Activated T-helper 1 cell treated with anti-CD3 and anti-CD28 coated beads, Interleukin-12 subunit alpha, Interleukin-12 subunit beta, Interleukin-2, Interleukin-4 antibody, amounts not matched to agents 30 ng/mL and 10 ng/mL and 1 ng/mL, durations not matched to agents 14 hours and 24 hours and 36 hours (primary cell): ENCODE results near the gene TTC39B. TPM values are rescaled to one million over a fixed set of nuclear protein-coding genes. Genes with fewer than 3 reads are reported as not detected.
A peak's percentile ranks its signal among the peaks of the same experiment; 100 is the strongest.

Source experiments
- DNase-seq: peaks from one replicate; pipeline ENCODE4 v3.0.0; 2021; ENCODE audit warnings: low spot score
- H3K27ac Mint-ChIP-seq: one replicate; pipeline ENCODE4 v1.8.0; 2021; ENCODE audit warnings: mild to moderate bottlenecking, mixed read lengths
- H3K27me3 Mint-ChIP-seq: one replicate; pipeline ENCODE4 v1.8.0; 2022; ENCODE audit warnings: mild to moderate bottlenecking, moderate library complexity, mixed read lengths; ENCODE audit not compliant: insufficient read depth
- H3K36me3 Mint-ChIP-seq: one replicate; pipeline ENCODE4 v1.8.0; 2021; ENCODE audit warnings: low read depth, mixed read lengths
- H3K4me1 Mint-ChIP-seq: one replicate; pipeline ENCODE4 v1.8.0; 2021; ENCODE audit warnings: low read depth, mixed read lengths
- H3K4me3 Mint-ChIP-seq: one replicate; pipeline ENCODE4 v1.8.0; 2021; ENCODE audit warnings: mild to moderate bottlenecking, moderate library complexity, mixed read lengths
- H3K9me3 Mint-ChIP-seq: one replicate; pipeline ENCODE4 v1.8.0; 2021; ENCODE audit warnings: mixed read lengths
- intact Hi-C: fragments of 100-400 bp; cut with micrococcal nuclease; formaldehyde crosslinking; loops from one replicate; pipeline ENCODE4 v1.15.1; 2024
- total RNA-seq: library from RNA; stranded (reverse); gene quantifications from 2 replicates; pipeline ENCODE4 v1.2.3, GENCODE V29; 2022

Gene TTC39B
- total RNA-seq, 1 donor from 2014 or later, result 23.8 TPM

GRCh38 chr9:15276328-15276938, 30.6 kb downstream of the TTC39B start:
- H3K36me3 Mint-ChIP-seq, result peaks cover 15% of the 10 kb centered on the region
- intact Hi-C loops, result loop anchor here (5.0 kb wide), 2 partner anchors 49 to 236 kb away; partner anchors contain the start of gene PSIP1
- H3K9me3 Mint-ChIP-seq, result no peaks in the 10 kb centered on the region

GRCh38 chr9:15274425-15274824, 32.6 kb downstream of the TTC39B start:
- Mint-ChIP-seq H3K27ac (no peak overlapping the region), H3K36me3 (peaks cover 15% of the 10 kb centered on the region), H3K9me3 (no peaks in the 10 kb centered on the region), H3K4me3 (no peak overlapping the region), H3K4me1 (peaks cover 42% of the 10 kb centered on the region), H3K27me3 (no peaks in the 10 kb centered on the region)
- no peak for DNase-seq
- intact Hi-C loops, result no loop called here

More at GRCh38 chr9:15276328-15276938, 30.6 kb downstream of the TTC39B start:
- Mint-ChIP-seq H3K27me3 (no peaks in the 10 kb centered on the region), H3K4me1 (peaks cover 40% of the 10 kb centered on the region), H3K4me3 (no peak overlapping the region), H3K27ac (no peak overlapping the region)
- DNase-seq, result no peak

GRCh38 chr9:15272377-15272928, 34.6 kb downstream of the TTC39B start:
- no peaks in the 10 kb centered on the region for H3K9me3 Mint-ChIP-seq
- H3K27ac Mint-ChIP-seq, result no peak overlapping the region
- no peak for DNase-seq
- H3K36me3 Mint-ChIP-seq, result peaks cover 19% of the 10 kb centered on the region
- H3K27me3 Mint-ChIP-seq, result no peaks in the 10 kb centered on the region
- no peak overlapping the region for H3K4me3 Mint-ChIP-seq
- peaks cover 43% of the 10 kb centered on the region for H3K4me1 Mint-ChIP-seq
- intact Hi-C loops, result no loop called here

DNA sequence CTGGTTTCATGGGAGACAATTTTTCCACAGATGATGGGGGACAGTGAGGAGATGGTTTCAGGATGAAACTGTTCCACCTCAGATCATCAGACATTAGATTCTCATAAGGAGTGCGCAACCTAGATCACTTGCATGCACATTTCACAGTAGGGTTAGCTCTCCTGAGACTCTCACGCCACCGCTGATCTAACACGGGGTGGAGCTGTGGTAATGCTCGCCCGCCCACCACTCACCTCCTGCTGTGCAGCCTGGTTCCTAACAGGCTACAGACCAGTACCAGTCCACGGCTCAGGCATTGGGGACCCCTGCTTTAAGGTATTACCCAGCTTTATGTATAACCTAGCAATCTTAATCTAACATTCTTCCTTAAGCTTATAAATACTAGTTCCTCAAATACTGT, 35.6 kb downstream of the TTC39B start:
- DNase-seq, result no peak
- Mint-ChIP-seq H3K27ac (no peak overlapping the region), H3K27me3 (no peaks in the 10 kb centered on the region), H3K9me3 (no peaks in the 10 kb centered on the region), H3K4me3 (no peak overlapping the region), H3K4me1 (peaks cover 42% of the 10 kb centered on the region), H3K36me3 (peaks cover 19% of the 10 kb centered on the region)
- intact Hi-C loops, result no loop called here

DNA sequence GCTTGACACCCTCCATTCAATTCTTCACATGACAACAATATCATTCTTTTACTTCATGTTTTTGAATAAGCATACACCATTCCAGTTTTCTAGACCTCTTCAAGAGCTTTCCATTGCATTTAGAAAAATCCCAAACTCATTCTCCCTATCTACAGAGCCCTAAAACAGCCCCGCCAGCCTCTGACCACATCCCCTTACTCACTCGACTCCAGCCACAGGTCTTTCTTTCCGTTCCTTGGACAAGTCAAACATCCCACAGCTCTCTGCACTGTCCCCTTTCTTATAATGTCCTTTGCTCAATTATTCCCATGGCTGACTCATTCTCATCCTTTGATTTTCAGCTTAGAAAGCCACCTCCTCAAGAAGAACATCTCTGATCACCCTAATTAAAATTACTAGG, 38.2 kb downstream of the TTC39B start:
- no peak for DNase-seq

GRCh38 chr9:15268317-15268716, 38.7 kb downstream of the TTC39B start:
- Mint-ChIP-seq H3K27me3 (no peaks in the 10 kb centered on the region), H3K9me3 (no peaks in the 10 kb centered on the region), H3K4me3 (no peak overlapping the region), H3K4me1 (peaks cover 40% of the 10 kb centered on the region), H3K27ac (peak overlapping the region; percentile 49), H3K36me3 (peaks cover 17% of the 10 kb centered on the region)
- intact Hi-C loops, result no loop called here
- DNase-seq, result no peak

More for the DNA sequence above, 38.2 kb downstream of the TTC39B start:
- intact Hi-C loops, result no loop called here
- H3K36me3 Mint-ChIP-seq, result peaks cover 15% of the 10 kb centered on the region
- no peaks in the 10 kb centered on the region for H3K27me3 Mint-ChIP-seq
- H3K4me1 Mint-ChIP-seq, result peaks cover 39% of the 10 kb centered on the region
- H3K27ac Mint-ChIP-seq, result peak overlapping the region; percentile 49
- H3K4me3 Mint-ChIP-seq, result no peak overlapping the region
- H3K9me3 Mint-ChIP-seq, result no peaks in the 10 kb centered on the region

- Mint-ChIP-seq H3K4me3 (no peak overlapping the region), H3K9me3 (no peaks in the 10 kb centered on the region), H3K27me3 (no peaks in the 10 kb centered on the region), H3K27ac (no peak overlapping the region), H3K36me3 (peaks cover 20% of the 10 kb centered on the region), H3K4me1 (peaks cover 27% of the 10 kb centered on the region)
- intact Hi-C loops, result loop anchor here (5.0 kb wide), 1 partner anchor 38 kb away; no protein-coding TSS in a partner anchor
- DNase-seq, result no peak
Observed at GRCh38 chr9:15264918-15265317, 42.1 kb downstream of the TTC39B start.

- peaks cover 21% of the 10 kb centered on the region for H3K36me3 Mint-ChIP-seq
- intact Hi-C loops, result loop anchor here (5.0 kb wide), 1 partner anchor 35 kb away; no protein-coding TSS in a partner anchor
- H3K4me3 Mint-ChIP-seq, result no peak overlapping the region
- H3K27ac Mint-ChIP-seq, result no peak overlapping the region
- H3K4me1 Mint-ChIP-seq, result peaks cover 19% of the 10 kb centered on the region
- no peaks in the 10 kb centered on the region for H3K9me3 Mint-ChIP-seq
- H3K27me3 Mint-ChIP-seq, result no peaks in the 10 kb centered on the region
- no peak for DNase-seq
Observed at GRCh38 chr9:15262581-15262980, 44.4 kb downstream of the TTC39B start.

DNA sequence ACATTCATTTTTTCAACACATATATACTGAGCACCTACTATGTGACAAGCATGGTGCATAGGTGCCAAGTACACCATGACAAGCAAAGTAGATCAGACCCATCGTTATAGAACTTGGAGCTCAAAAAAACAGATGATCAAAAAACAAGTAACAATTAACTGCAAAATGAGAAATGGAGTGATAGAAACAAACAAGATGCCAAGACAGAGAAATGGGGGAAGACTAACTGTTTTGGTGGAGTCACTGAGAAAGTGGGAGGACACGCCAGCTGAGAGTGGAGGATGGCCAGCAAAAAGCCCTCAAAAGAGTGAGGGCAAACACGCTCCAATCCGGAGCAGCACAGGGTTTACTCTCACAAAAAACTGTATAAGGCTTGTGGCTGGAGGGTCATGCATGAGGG, 50.6 kb downstream of the TTC39B start:
- Mint-ChIP-seq H3K9me3 (no peaks in the 10 kb centered on the region), H3K27ac (no peak overlapping the region), H3K4me3 (no peak overlapping the region), H3K27me3 (no peaks in the 10 kb centered on the region), H3K4me1 (peaks cover 9% of the 10 kb centered on the region), H3K36me3 (peaks cover 17% of the 10 kb centered on the region)
- no peak for DNase-seq
- intact Hi-C loops, result no loop called here

- no peak overlapping the region for H3K27ac Mint-ChIP-seq
- H3K4me1 Mint-ChIP-seq, result peaks cover 7% of the 10 kb centered on the region
- no peak overlapping the region for H3K4me3 Mint-ChIP-seq
- no peaks in the 10 kb centered on the region for H3K27me3 Mint-ChIP-seq
- intact Hi-C loops, result no loop called here
- peaks cover 12% of the 10 kb centered on the region for H3K36me3 Mint-ChIP-seq
- H3K9me3 Mint-ChIP-seq, result no peaks in the 10 kb centered on the region
- DNase-seq, result no peak
Observed at GRCh38 chr9:15253786-15254185, 53.2 kb downstream of the TTC39B start.

GRCh38 chr9:15253197-15253596, 53.8 kb downstream of the TTC39B start:
- peaks cover 6% of the 10 kb centered on the region for H3K4me1 Mint-ChIP-seq
- DNase-seq, result no peak
- no peaks in the 10 kb centered on the region for H3K9me3 Mint-ChIP-seq
- H3K27ac Mint-ChIP-seq, result no peak overlapping the region
- H3K27me3 Mint-ChIP-seq, result no peaks in the 10 kb centered on the region
- H3K4me3 Mint-ChIP-seq, result no peak overlapping the region
- H3K36me3 Mint-ChIP-seq, result peaks cover 10% of the 10 kb centered on the region
- intact Hi-C loops, result no loop called here

GRCh38 chr9:15249981-15250380, 57.0 kb downstream of the TTC39B start:
- Mint-ChIP-seq H3K36me3 (peaks cover 5% of the 10 kb centered on the region), H3K4me1 (peaks cover 26% of the 10 kb centered on the region), H3K4me3 (no peak overlapping the region), H3K27ac (no peak overlapping the region), H3K9me3 (no peaks in the 10 kb centered on the region), H3K27me3 (no peaks in the 10 kb centered on the region)
- intact Hi-C loops, result no loop called here
- no peak for DNase-seq

DNA sequence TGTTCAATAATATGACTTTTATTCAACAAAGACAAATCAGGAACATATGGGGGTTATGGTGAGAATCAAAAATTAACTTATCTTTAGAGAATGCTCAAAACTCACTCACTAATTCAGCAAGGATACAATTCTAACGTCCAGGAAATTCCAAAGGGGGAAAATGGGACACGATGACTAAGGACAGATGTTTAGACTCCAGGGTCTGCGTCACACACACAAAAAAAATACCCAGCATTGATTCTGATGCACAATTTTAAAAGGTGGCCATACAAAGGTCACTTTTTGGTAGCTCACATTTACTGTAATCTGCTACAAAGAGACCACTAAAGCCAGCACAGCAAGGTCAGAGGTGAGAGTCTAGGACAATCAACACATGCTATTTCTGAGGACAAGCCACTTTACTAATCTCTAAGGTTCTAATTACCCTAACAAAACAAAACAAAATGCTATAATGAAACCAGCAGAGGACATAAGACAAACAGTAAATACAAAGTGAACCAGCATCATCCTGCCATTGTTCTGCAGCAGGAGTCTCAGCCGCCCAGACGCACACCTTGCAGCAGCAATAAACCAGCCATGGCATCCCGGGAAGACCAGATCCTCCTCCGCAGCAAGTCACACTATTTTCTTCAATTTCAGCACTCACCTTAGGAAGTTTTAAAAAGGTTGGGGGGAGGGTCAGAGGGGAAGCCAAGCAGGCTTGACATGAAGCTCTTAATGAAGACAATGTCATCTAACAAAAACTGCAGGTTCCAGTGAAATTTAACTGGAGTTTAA, 57.8 kb downstream of the TTC39B start:
- DNase-seq, result no peak
- Mint-ChIP-seq H3K27ac (no peak overlapping the region), H3K4me3 (no peak overlapping the region), H3K27me3 (no peaks in the 10 kb centered on the region), H3K4me1 (peaks cover 26% of the 10 kb centered on the region), H3K36me3 (peaks cover 11% of the 10 kb centered on the region), H3K9me3 (no peaks in the 10 kb centered on the region)
- intact Hi-C loops, result no loop called here
